WTC11 (cell line): ENCODE data around the gene RBBP7.

Experiments
- CREB1 ChIP-seq: sonication (generic); formaldehyde crosslinking; IDR thresholded peaks from 2 replicates; pipeline ENCODE4 v1.8.0; 2023; ENCODE audit warnings: mild to moderate bottlenecking, missing genetic modification reagents
- CTCF ChIP-seq: fragments of 200-600 bp; IDR thresholded peaks from 2 replicates; pipeline ENCODE4 v1.8.0; 2022; ENCODE audit warnings: antibody characterized with exemption
- RELA ChIP-seq: sonication (generic); formaldehyde crosslinking; IDR thresholded peaks from 2 replicates; pipeline ENCODE4 v1.8.1; 2022; ENCODE audit warnings: missing genetic modification reagents, mild to moderate bottlenecking, borderline replicate concordance
- SMAD3 ChIP-seq: sonication (generic); formaldehyde crosslinking; IDR thresholded peaks from 2 replicates; pipeline ENCODE4 v1.8.0; 2022; ENCODE audit warnings: missing genetic modification reagents, mild to moderate bottlenecking, borderline replicate concordance
- SP1 ChIP-seq: sonication (generic); formaldehyde crosslinking; conservative IDR thresholded peaks from 2 replicates; pipeline ENCODE4 v1.8.1; 2022; ENCODE audit warnings: missing genetic modification reagents

GRCh38 chrX:16856744-16857143 is 13.4 kb downstream of the RBBP7 start:
- TF ChIP-seq CTCF (no peak), SP1 (CRISPR knock-in tag) (no peak), RELA (CRISPR knock-in tag) (no peak), SMAD3 (CRISPR knock-in tag) (no peak), CREB1 (no peak)
